ENCODE measurements around the gene PRIMA1. TPM values are rescaled to one million over a fixed set of nuclear protein-coding genes. Genes with fewer than 3 reads are reported as not detected.

PRIMA1 gene
- total RNA-seq, 1 donor from 2014 or later = not detected

GRCh38 chr14:93753647-93754046 is 34.6 kb downstream of the PRIMA1 start:
- peaks cover 2% of the 10 kb centered on the region for H3K27me3 Mint-ChIP-seq (ENCODE audit: low read depth)
- no peaks in the 10 kb centered on the region for H3K36me3 Mint-ChIP-seq (ENCODE audit: low read depth)
- no peak for DNase-seq (ENCODE audit: low spot score)

GRCh38 chr14:93752980-93753561 is 35.2 kb downstream of the PRIMA1 start:
- peaks cover 2% of the 10 kb centered on the region for H3K9me3 Mint-ChIP-seq (ENCODE audit: low read depth)
- TF ChIP-seq CTCF (IDR thresholded peaks at IDR 0.05) = no peak
- H3K36me3 Mint-ChIP-seq (ENCODE audit: low read depth) = no peaks in the 10 kb centered on the region
- H3K27me3 Mint-ChIP-seq (ENCODE audit: low read depth) = peaks cover 2% of the 10 kb centered on the region
- no peak overlapping the region for H3K4me3 Mint-ChIP-seq (ENCODE audit: unreplicated experiment)
- no peaks in the 10 kb centered on the region for H3K4me1 Mint-ChIP-seq (ENCODE audit: low read depth)
- no peak for DNase-seq (ENCODE audit: low spot score)
- H3K27ac Mint-ChIP-seq (ENCODE audit: unreplicated experiment) = no peak overlapping the region

More at GRCh38 chr14:93753647-93754046, 34.6 kb downstream of the PRIMA1 start:
- peaks cover 2% of the 10 kb centered on the region for H3K9me3 Mint-ChIP-seq (ENCODE audit: low read depth)
- no peak overlapping the region for H3K27ac Mint-ChIP-seq (ENCODE audit: unreplicated experiment)
- no peak for TF ChIP-seq CTCF (IDR thresholded peaks at IDR 0.05)
- H3K4me1 Mint-ChIP-seq (ENCODE audit: low read depth) = no peaks in the 10 kb centered on the region
- no peak overlapping the region for H3K4me3 Mint-ChIP-seq (ENCODE audit: unreplicated experiment)

GRCh38 chr14:93751946-93752655 is 36.2 kb downstream of the PRIMA1 start:
- no peak overlapping the region for H3K4me3 Mint-ChIP-seq (ENCODE audit: unreplicated experiment)
- TF ChIP-seq CTCF (IDR thresholded peaks at IDR 0.05) = no peak
- no peaks in the 10 kb centered on the region for H3K4me1 Mint-ChIP-seq (ENCODE audit: low read depth)
- DNase-seq (ENCODE audit: low spot score) = no peak
- H3K9me3 Mint-ChIP-seq (ENCODE audit: low read depth) = peaks cover 2% of the 10 kb centered on the region
- H3K27ac Mint-ChIP-seq (ENCODE audit: unreplicated experiment) = no peak overlapping the region
- H3K27me3 Mint-ChIP-seq (ENCODE audit: low read depth) = peaks cover 6% of the 10 kb centered on the region
- no peaks in the 10 kb centered on the region for H3K36me3 Mint-ChIP-seq (ENCODE audit: low read depth)

- no peak for TF ChIP-seq CTCF (IDR thresholded peaks at IDR 0.05)
- Mint-ChIP-seq H3K9me3 (ENCODE audit: low read depth) (no peaks in the 10 kb centered on the region), H3K27me3 (ENCODE audit: low read depth) (peaks cover 7% of the 10 kb centered on the region), H3K4me1 (ENCODE audit: low read depth) (no peaks in the 10 kb centered on the region), H3K36me3 (ENCODE audit: low read depth) (no peaks in the 10 kb centered on the region), H3K27ac (ENCODE audit: unreplicated experiment) (no peak overlapping the region), H3K4me3 (ENCODE audit: unreplicated experiment) (no peak overlapping the region)
- no peak for DNase-seq (ENCODE audit: low spot score)
These were observed 39.2 kb downstream of the PRIMA1 start for GRCh38 chr14:93749076-93749420.

- H3K4me3 Mint-ChIP-seq (ENCODE audit: unreplicated experiment) = no peak overlapping the region
- no peak for DNase-seq (ENCODE audit: low spot score)
- H3K27me3 Mint-ChIP-seq (ENCODE audit: low read depth) = peaks cover 7% of the 10 kb centered on the region
- no peak for TF ChIP-seq CTCF (IDR thresholded peaks at IDR 0.05)
- H3K4me1 Mint-ChIP-seq (ENCODE audit: low read depth) = no peaks in the 10 kb centered on the region
- no peaks in the 10 kb centered on the region for H3K9me3 Mint-ChIP-seq (ENCODE audit: low read depth)
- H3K36me3 Mint-ChIP-seq (ENCODE audit: low read depth) = no peaks in the 10 kb centered on the region
- H3K27ac Mint-ChIP-seq (ENCODE audit: unreplicated experiment) = no peak overlapping the region
These were observed 39.8 kb downstream of the PRIMA1 start for GRCh38 chr14:93748208-93749075.

Data from chondrocyte (in vitro differentiated cells).